GM10847 (cell line): ENCODE data around the gene CACNB2.

Experiments
- POLR2A ChIP-seq: IDR thresholded peaks from 2 replicates; pipeline ENCODE4 v1.6.1; 2011; ENCODE audit not compliant: insufficient read length; ENCODE audit errors: extremely low read depth

Gene CACNB2

GRCh38 chr10:18350340-18350739 is 210.1 kb downstream of the CACNB2 start:
- TF ChIP-seq POLR2A = no peak

- no peak for TF ChIP-seq POLR2A
Observed at GRCh38 chr10:18351421-18351820, 211.2 kb downstream of the CACNB2 start.

GRCh38 chr10:18352175-18352574 is 212.0 kb downstream of the CACNB2 start:
- no peak for TF ChIP-seq POLR2A

DNA sequence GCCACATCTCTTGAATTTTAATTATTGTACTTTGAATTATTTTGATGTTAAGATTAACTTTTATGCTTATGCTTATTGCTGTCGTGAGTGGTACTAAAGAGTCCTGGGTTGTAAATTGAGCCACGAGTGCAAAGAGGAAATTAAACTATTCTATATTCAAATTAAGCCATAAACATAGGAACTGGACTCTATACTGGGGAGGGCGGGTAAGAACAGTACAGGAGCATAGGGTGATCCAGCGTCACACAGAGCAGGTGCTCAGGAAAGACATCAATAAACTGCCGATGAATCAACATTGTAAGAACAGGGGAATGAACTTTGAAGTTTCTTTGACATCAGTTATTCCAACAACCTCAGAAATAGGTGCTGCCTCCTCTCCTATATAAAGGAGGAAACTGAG is 219.6 kb downstream of the CACNB2 start:
- no peak for TF ChIP-seq POLR2A

GRCh38 chr10:18362892-18363291 is 222.7 kb downstream of the CACNB2 start:
- no peak for TF ChIP-seq POLR2A

DNA sequence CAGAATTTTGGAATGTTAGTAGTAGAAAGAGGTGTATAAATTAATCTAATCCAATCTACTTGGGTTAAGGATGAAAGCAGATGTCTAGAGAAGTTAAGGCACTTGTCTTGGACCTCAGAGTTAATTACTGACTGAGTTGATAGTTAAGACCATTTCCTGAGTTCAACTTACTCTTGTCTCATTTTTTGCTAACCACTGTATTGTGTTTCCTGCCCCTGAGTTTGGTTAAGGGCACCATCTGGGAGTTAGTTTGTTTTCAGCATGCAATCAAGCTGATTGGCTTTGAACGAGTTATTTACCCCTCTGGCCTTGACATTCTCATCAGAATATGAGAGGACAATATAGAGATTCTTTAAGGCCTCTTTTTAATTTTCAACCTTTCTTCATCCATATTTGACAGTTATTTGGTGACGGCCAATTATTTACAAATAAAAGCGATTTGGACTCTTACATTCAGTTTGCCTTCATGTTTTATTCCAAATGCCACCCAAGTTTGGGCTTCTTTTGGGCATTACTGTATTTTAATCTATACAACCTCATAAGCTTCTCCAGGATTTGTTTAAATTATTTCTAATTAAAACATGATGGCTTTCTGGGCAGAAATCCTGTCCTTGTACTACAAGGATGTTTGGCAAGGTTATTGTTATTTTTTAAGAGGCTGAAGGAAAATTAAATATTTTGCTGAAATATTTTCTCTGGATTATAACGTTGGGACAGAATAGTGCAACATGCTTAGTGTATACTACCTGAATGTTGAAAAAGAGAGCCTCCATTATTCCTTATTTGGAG is 225.0 kb downstream of the CACNB2 start:
- TF ChIP-seq POLR2A = no peak

GRCh38 chr10:18367840-18368239 is 227.6 kb downstream of the CACNB2 start:
- TF ChIP-seq POLR2A = no peak

DNA sequence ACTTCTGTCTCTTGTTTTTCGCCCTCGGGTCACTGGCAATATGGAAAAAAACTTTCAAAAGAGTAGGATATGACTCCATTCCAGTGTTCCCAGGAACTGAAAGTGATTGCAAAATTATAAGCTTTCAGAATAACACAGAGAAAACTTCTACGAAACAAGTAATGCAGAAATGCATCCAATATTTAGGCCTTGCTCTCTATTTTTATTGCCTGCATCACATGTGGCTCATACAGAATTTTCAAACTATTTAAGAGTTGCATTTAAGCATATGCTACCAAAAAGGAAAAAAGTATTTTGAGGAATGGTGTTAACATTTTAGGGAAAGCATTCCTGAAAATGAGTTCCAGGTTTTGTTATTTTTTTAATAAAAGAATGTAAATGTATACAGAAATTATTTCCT is 228.0 kb downstream of the CACNB2 start:
- no peak for TF ChIP-seq POLR2A

GRCh38 chr10:18368682-18369081 is 228.5 kb downstream of the CACNB2 start:
- no peak for TF ChIP-seq POLR2A

GRCh38 chr10:18369859-18370473 is 229.7 kb downstream of the CACNB2 start:
- TF ChIP-seq POLR2A = no peak

DNA sequence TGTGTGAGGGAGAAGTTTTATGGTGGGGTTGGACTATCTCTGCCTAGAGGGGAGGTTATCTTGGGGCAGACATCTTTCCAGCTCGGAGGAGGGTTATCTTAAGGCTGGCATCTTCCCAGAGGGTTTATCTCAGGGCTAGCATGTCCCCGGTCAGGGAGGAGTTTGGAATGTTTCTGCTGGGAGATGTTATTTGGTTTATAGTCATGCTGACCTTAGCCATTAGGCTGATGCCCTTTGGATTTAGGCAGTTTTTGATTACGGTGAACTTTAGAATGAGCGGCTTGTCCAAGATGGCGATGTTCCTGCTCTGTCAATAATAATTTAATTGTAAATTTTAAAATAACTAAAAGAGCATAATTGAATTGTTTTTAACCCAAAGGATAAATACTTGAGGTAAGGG is 236.4 kb downstream of the CACNB2 start:
- TF ChIP-seq POLR2A = no peak

DNA sequence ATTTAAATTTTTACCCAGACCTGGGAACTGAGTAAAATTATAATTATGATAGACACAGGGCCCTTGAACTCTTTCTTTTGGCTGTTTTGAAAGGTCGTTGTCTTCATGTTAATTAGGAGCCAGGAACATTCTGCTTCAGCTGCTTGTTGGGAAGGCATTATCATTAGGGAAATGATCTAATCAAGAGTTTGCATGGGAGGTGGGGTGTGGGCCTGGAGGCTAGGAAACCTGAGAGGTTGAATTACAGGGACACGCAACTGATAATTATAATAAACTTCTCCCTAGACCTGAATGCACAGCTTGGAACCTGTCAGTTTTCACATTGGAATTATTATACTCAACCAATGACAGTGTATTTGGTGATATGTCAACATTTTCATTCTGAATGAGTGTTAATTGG is 237.7 kb downstream of the CACNB2 start:
- no peak for TF ChIP-seq POLR2A

GRCh38 chr10:18378766-18379165 is 238.5 kb downstream of the CACNB2 start:
- no peak for TF ChIP-seq POLR2A

DNA sequence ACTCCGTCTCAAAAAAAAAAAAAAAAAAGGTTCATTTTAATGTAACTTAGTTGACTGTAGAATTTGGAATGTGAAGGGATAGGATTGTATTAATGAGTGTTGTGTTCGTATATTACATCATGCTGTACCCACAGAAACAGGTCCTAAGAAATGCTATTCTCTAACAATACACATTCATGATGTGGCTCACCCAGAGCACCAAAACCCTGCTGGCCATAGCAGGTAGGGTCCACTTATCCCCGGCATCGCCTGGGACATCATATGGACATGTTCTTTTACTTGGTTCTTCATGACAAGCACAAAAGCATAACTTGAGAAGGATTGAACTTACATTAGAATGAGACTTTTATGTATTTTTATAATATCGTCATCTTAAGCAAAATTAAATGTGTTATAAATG is 241.5 kb downstream of the CACNB2 start:
- TF ChIP-seq POLR2A = no peak

DNA sequence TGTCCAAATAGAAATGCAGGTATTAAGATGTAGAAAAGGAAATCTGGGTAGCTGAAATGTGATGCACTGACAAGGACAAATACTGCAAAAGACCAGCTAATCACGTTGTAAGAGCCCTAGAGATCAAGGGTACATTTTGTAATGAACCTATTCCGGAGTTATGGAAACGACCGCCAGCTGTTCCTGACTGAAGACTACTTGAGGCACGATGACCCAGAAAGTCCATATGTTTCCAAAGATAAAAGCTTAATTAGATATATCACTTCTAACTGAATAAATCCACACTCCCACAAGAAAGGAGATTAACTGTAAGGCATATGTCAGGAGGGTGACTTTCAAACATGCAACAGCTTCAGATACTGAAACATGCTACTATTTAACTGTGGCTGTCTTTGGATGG is 257.7 kb downstream of the CACNB2 start:
- TF ChIP-seq POLR2A = no peak

- TF ChIP-seq POLR2A = no peak
Observed at GRCh38 chr10:18399158-18399557, 258.9 kb downstream of the CACNB2 start.

DNA sequence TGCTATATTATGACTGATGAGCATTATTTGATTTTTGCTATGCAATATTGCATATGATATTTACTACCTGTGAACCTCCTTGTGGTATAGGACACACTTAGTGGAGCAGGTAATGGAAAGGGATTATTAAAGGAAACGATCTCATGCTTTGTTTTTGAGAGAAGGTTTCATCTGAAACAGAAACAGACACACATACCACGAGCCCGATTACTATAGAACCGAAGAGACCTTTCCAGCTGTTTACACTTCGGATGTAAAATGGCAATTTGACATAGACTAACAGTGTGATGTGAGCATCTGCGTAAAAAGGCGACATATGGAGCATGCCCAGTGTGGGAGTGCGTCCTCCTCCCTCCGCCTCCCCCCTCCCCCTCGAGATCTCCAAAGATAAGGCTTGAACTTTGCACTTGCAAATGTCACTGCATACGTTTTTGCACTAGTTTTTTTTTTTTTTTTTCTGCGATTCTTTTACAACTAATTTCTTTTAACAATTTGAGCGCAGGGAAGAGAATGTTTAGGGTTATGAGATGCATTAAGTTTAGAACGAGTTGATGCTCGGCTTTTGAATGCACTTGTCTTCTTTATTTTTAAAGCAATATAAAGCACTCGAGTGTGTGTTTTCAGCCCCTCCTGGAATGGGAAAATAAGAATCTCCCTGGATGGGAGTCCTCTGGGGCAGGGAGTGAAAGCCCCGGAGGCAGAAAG is 260.1 kb downstream of the CACNB2 start:
- no peak for TF ChIP-seq POLR2A

DNA sequence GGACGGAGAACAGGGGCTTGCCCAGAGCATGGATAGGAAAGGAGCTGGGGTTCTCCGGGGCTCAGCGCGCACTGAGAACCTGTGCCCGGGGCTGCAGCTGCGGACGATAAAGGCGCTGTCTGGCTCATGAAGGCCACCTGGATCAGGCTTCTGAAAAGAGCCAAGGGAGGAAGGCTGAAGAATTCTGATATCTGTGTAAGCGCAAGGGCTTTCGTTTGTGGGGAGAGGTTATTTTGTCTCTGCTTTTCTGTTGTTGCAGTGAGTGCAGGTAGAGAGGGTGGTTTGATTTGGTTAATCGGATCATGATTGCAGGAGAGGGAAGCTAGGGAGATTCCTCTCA is 260.7 kb downstream of the CACNB2 start:
- no peak for TF ChIP-seq POLR2A
